ENCODE measurements around the gene TLE4. TPM values are rescaled to one million over a fixed set of nuclear protein-coding genes. Genes with fewer than 3 reads are reported as not detected.
A peak's percentile ranks its signal among the peaks of the same experiment; 100 is the strongest.

The TLE4 gene
- total and polyA plus RNA-seq, 5 experiments from 2014 or later = 25.3 to 110 (median 37.8) TPM

DNA sequence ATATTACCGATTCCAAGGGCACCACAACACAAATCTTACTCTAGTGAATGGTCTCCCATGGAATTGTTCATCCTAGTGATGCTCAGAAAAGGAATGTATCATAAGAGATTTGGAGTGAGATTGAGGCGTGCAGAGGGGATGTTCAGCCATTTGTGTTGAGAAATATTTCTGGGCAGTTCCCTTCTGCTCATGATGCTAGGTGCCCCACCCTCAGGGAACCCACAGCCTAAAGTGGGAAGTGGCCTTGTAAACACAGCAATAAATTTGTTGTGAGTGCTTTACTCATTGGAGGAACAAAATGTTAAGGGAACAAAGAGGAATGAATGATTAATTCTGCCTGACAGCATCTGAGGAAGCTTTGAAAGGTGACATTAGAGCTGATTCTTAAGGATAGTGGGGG, 129.9 kb downstream of the TLE4 start:
- Mint-ChIP-seq H3K27me3 (no peaks in the 10 kb centered on the region), H3K36me3 (peaks cover 7 to 34% (median 21%) of the 10 kb centered on the region in 3 donors), H3K9me3 (no peaks in the 10 kb centered on the region), H3K4me3 (no peak overlapping the region), H3K27ac (peak overlapping the region in 1 of 10 donors; percentile 66), H3K4me1 (peaks cover 22 to 51% (median 33%) of the 10 kb centered on the region in 4 donors)
- DNase-seq (no peak), ATAC-seq (no peak)
- POLR2A ChIA-PET = no interaction called here

DNA sequence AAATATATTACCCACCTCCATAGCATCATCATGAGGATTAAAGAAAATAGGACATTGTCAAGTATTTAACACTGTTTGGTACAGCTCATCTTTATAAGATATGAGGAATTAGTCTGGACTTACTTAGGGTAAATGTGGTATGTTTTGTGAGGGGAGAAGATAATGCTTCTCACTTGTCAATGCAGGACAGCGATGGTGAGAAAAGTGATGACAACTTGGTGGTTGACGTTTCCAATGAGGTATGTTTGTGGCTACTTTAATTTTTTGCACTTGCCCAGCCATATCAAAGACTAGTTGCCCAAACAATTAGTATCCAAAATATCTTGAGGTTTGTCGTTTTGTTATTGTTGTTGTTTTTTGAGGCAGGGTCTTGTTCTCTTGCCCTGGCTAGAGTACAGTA, 133.9 kb downstream of the TLE4 start:
- POLR2A ChIA-PET = no interaction called here
- no peak for DNase-seq
- H3K4me1 Mint-ChIP-seq = peaks cover 6 to 20% (median 15%) of the 10 kb centered on the region in 4 donors
- H3K27ac Mint-ChIP-seq = no peak overlapping the region
- no peaks in the 10 kb centered on the region for H3K9me3 Mint-ChIP-seq
- ATAC-seq = no peak
- no peak overlapping the region for H3K4me3 Mint-ChIP-seq
- no peaks in the 10 kb centered on the region for H3K27me3 Mint-ChIP-seq
- peaks cover 17 to 73% (median 52%) of the 10 kb centered on the region in 3 donors for H3K36me3 Mint-ChIP-seq

DNA sequence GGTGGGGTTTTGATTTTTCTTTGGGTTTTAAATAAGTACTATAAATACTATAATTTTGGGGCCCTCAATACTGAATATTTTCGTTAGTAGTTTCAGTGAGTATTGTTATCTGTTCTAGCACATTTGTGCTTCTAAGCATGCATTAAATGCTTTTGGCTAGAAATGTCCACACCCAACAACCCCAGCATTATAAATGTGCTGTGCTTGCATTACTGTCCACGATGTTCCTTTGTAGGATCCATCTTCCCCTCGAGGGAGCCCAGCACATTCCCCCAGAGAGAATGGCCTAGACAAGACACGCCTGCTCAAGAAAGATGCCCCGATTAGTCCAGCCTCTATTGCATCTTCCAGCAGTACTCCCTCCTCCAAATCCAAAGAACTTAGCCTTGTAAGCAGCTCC, 134.7 kb downstream of the TLE4 start:
- H3K36me3 Mint-ChIP-seq = peaks cover 21 to 81% (median 57%) of the 10 kb centered on the region in 3 donors
- ATAC-seq (no peak), DNase-seq (no peak)
- POLR2A ChIA-PET = no interaction called here
- H3K9me3 Mint-ChIP-seq = no peaks in the 10 kb centered on the region
- peaks cover 9 to 19% (median 17%) of the 10 kb centered on the region in 4 donors for H3K4me1 Mint-ChIP-seq
- no peaks in the 10 kb centered on the region for H3K27me3 Mint-ChIP-seq
- no peak overlapping the region for H3K4me3 Mint-ChIP-seq
- H3K27ac Mint-ChIP-seq = peak overlapping the region in 2 of 10 donors; percentile 9 to 23

DNA sequence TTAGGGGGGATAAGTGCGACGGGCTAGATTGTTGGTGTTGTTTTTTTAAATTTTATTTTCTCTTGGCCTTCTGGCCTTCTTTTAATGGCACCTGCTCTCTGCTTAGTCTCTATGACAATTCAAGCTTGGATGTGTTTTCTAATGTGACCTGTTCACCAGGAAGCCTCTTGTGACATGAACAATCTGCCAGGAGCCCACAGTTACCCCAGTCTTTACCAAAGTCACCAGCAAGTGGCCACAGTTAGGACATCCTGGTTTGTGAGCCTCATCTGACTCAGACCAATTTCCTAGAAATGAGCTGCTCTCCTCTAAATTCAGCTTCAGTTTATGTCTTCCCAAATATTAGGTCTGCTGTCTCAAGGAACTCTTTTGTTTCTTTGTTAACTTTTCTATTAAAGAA, 135.8 kb downstream of the TLE4 start:
- ATAC-seq (no peak), DNase-seq (no peak)
- H3K4me1 Mint-ChIP-seq = peaks cover 9 to 16% (median 13%) of the 10 kb centered on the region in 4 donors
- POLR2A ChIA-PET = interaction anchor here (0.9 kb wide), 1 partner anchor 13 kb away, joined by 3 read pairs; no protein-coding TSS in a partner anchor
- no peaks in the 10 kb centered on the region for H3K27me3 Mint-ChIP-seq
- H3K36me3 Mint-ChIP-seq = peaks cover 21 to 89% (median 57%) of the 10 kb centered on the region in 3 donors
- no peaks in the 10 kb centered on the region for H3K9me3 Mint-ChIP-seq
- no peak overlapping the region for H3K4me3 Mint-ChIP-seq
- peak overlapping the region in 2 of 10 donors; percentile 2 to 33 for H3K27ac Mint-ChIP-seq

DNA sequence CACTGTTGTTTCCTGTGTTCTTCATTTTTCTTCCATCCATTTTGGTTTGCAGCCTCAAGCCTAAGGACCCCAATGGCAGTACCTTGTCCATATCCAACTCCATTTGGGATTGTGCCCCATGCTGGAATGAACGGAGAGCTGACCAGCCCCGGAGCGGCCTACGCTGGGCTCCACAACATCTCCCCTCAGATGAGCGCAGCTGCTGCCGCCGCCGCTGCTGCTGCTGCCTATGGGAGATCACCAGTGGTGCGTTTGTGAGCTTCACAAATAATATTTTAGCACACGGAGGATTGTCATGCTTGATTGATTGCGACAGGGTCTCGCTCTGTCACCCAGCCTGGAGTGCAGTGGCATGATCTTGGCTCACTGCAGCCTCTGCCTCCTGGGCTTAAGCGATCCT, 136.8 kb downstream of the TLE4 start:
- H3K4me1 Mint-ChIP-seq = peaks cover 9 to 13% (median 12%) of the 10 kb centered on the region in 4 donors
- no peaks in the 10 kb centered on the region for H3K27me3 Mint-ChIP-seq
- H3K36me3 Mint-ChIP-seq = peaks cover 21 to 91% (median 65%) of the 10 kb centered on the region in 3 donors
- no peak for ATAC-seq
- POLR2A ChIA-PET = no interaction called here
- no peak overlapping the region for H3K4me3 Mint-ChIP-seq
- DNase-seq = no peak
- H3K9me3 Mint-ChIP-seq = no peaks in the 10 kb centered on the region
- no peak overlapping the region for H3K27ac Mint-ChIP-seq

DNA sequence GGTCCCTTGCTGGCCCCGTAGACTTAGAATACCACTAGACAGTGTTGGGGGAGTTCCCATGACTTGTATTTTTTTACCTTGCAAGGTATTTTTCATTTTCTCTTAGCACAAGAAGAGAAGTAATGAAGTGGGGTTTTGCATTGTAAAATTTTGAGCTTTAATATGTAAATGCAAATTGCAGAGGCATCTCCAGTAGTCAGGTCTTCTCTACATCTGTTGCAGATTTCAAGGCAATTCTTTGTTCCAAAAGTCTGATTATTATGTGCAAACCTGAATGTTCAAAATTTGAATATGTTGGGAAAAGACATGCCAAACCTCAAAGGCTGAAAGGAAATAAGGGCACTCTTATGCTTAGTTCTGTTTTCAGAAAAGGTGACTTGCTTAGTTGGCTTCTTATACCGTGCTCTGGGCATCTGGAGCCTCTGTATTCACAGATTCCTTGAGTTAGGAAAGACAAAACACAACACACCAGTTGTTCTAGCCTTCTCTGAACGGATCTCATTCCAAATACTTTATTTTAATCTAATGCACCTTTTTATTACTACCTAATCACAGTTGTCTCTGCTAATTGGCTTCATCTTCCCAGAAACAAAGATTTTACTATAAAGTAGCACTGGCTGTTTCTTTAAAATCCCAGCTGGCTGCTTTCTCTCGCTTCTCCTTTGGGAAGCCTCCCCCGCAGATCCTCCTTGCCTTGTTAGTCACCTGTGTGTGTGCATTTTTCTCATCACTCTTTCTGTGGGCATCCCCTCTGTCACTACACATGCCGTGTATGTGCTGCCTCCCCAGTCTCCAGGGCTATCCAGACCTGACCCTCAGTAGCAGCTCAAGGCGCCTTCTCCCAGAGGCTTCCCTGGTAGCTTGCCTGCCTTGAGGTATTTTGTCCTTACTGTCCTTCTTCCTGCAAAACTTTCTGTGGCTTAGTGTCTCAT, 138.2 kb downstream of the TLE4 start:
- H3K27ac Mint-ChIP-seq = peak overlapping the region in 4 of 10 donors; percentile 0 to 5 (median 1)

DNA sequence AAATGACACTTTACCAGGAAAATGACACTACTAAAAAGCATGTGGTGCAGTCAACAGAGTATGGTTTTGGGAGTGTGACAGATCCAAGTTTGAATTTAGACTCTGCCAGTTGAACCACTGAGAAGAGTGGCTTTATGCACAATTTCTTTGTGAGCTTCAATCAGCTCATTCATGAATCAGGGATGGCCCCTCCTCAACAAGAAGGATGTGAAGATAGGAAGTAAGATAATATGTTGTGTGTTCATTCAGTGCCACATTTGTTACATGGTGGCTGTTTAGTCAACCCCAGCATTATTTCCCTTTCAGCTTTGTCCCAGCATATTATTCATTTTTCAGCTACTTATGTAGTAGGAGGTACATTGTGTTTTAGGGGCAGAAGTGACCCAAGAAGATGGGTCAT, 140.1 kb downstream of the TLE4 start:
- no peak for ATAC-seq
- peak overlapping the region in 2 of 10 donors; percentile 11 to 63 for H3K27ac Mint-ChIP-seq
- POLR2A ChIA-PET = no interaction called here
- DNase-seq = no peak
- H3K4me1 Mint-ChIP-seq = peaks cover 4 to 12% (median 10%) of the 10 kb centered on the region in 4 donors
- H3K9me3 Mint-ChIP-seq = no peaks in the 10 kb centered on the region
- peaks cover 16 to 72% (median 48%) of the 10 kb centered on the region in 3 donors for H3K36me3 Mint-ChIP-seq
- no peaks in the 10 kb centered on the region for H3K27me3 Mint-ChIP-seq
- H3K4me3 Mint-ChIP-seq = no peak overlapping the region

More for the DNA sequence above, 138.2 kb downstream of the TLE4 start:
- H3K36me3 Mint-ChIP-seq = peaks cover 24 to 91% (median 60%) of the 10 kb centered on the region in 3 donors
- ATAC-seq (no peak), DNase-seq (no peak)
- H3K27me3 Mint-ChIP-seq = no peaks in the 10 kb centered on the region
- H3K4me1 Mint-ChIP-seq = peaks cover 9 to 12% (median 11%) of the 10 kb centered on the region in 4 donors
- POLR2A ChIA-PET = no interaction called here
- no peak overlapping the region for H3K4me3 Mint-ChIP-seq
- H3K9me3 Mint-ChIP-seq = no peaks in the 10 kb centered on the region

DNA sequence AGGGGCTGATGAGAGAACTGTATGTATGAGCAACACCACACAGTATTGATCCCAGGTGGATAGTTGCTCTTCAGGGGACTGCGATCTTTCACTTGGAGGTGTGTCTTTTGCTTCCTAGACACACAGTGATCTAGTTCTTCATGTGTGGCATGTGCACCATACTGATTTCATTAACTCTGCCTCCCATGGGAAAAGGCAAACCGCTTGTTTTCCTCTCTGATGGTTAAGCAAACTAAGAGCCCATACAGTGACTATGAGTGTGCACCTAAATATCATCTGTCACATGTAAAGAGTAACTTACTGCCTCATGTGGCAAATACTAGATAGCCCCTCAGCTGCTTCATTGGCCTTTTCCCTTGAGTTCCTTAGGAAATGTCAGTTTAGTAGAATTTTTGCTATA, 147.3 kb downstream of the TLE4 start:
- ATAC-seq (no peak), DNase-seq (no peak)
- Mint-ChIP-seq H3K4me3 (no peak overlapping the region), H3K36me3 (peaks cover 9 to 43% (median 13%) of the 10 kb centered on the region in 3 donors), H3K9me3 (no peaks in the 10 kb centered on the region), H3K4me1 (peaks cover 0 to 3% (median 0%) of the 10 kb centered on the region in 4 donors), H3K27ac (peak overlapping the region in 1 of 10 donors; percentile 15), H3K27me3 (no peaks in the 10 kb centered on the region)
- POLR2A ChIA-PET = no interaction called here

DNA sequence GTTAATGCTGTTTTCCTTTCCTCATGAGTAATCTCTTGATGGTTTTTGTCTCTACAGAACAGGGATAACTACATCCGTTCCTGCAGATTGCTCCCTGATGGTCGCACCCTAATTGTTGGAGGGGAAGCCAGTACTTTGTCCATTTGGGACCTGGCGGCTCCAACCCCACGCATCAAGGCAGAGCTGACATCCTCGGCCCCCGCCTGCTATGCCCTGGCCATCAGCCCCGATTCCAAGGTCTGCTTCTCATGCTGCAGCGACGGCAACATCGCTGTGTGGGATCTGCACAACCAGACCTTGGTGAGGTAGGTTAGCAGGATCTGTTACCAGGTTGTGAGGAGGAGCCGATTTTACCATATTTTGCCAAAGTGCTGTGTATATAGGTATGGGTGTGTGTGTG, 148.2 kb downstream of the TLE4 start:
- ATAC-seq (no peak), DNase-seq (no peak)
- peak overlapping the region in 1 of 10 donors; percentile 32 for H3K27ac Mint-ChIP-seq
- H3K4me3 Mint-ChIP-seq = no peak overlapping the region
- peaks cover 0 to 1% (median 0%) of the 10 kb centered on the region in 4 donors for H3K4me1 Mint-ChIP-seq
- H3K9me3 Mint-ChIP-seq = no peaks in the 10 kb centered on the region
- no peaks in the 10 kb centered on the region for H3K27me3 Mint-ChIP-seq
- POLR2A ChIA-PET = no interaction called here
- peaks cover 3 to 45% (median 9%) of the 10 kb centered on the region in 3 donors for H3K36me3 Mint-ChIP-seq

DNA sequence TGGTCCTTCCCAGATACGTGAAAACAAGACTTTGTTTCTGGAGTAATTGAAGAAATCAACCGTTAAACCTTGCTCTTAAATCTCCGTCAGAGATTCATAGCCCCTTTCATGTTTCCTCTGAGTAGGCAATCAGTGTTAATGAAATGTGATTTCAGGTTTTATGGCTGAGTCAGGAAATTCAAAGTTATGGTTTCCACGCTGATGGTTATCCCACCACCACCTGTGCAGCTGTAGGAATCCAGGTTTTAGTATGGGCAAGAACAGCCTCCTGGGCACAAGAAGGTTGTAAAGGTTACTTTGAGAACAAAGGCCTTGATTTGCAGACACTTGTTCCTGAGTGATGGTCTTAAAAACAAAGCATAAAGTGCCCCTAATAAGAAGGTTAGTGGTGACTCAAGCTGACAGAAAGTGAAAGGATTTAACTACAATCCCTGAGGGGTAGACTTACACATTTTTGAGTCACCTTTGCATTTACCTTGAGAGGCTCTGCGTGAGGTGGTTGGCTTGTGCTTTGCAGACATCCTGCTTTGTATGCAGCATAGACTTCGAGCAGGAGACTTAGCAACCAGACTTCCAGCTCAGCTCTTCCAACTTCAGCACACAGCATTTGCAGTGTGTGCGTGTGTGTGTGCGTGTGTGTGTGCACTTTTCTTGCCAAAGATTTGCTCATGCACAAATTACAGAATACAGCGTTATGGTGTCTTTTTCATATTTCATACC, 159.6 kb downstream of the TLE4 start:
- H3K9me3 Mint-ChIP-seq = peaks cover 0 to 21% (median 2%) of the 10 kb centered on the region in 9 donors
- ATAC-seq (peak in 1 of 2 donors; percentile 27), DNase-seq (peak in 1 of 10 donors; percentile 6)
- POLR2A ChIA-PET = interaction anchor here (1.0 kb wide), 1 partner anchor 153 kb away, joined by 3 read pairs; no protein-coding TSS in a partner anchor
- H3K4me1 Mint-ChIP-seq = peaks cover 0 to 6% (median 4%) of the 10 kb centered on the region in 4 donors
- peak overlapping the region in 3 of 10 donors; percentile 20 to 81 (median 40) for H3K27ac Mint-ChIP-seq
- no peak overlapping the region for H3K4me3 Mint-ChIP-seq
- no peaks in the 10 kb centered on the region for H3K27me3 Mint-ChIP-seq
- H3K36me3 Mint-ChIP-seq = peaks cover 10 to 13% (median 10%) of the 10 kb centered on the region in 3 donors

DNA sequence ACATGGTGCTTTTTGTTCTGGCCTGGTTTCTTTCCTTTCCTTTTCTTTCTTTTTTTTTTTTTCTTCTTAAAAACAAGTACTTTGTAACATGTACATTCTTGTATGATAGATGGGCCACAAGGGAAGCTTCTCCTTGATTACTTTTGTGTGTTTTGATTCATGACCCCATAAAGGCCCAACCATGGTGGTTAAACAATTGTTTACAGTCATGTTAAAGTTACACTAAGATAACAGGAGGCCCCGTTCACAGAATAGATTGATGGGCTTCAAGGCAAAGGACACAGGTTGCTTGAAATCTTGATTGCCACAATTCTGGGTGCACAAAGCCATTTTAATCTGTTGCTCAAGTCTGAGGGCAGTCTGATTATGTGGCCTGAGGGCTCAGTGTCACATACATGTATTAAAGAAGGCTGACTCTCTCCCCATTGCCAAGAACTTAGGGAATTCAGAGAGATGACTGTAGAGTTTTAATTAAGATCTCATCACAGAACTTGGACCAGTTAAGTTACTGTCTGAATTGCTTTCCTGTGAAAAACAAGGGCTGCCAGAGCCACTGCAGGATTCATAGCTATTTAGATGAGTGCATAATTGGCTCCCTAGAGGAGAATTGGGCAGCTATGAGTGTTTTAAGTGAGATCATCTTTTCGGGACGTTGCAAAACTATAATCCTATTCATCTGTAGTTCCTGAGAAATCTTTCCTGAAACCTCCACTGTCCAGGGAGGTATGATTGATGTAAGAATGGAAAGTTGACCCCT, 163.4 kb downstream of the TLE4 start:
- Mint-ChIP-seq H3K27me3 (no peaks in the 10 kb centered on the region), H3K9me3 (peaks cover 0 to 23% (median 2%) of the 10 kb centered on the region in 9 donors), H3K36me3 (peaks cover 0 to 13% (median 0%) of the 10 kb centered on the region in 3 donors), H3K27ac (no peak overlapping the region), H3K4me3 (no peak overlapping the region), H3K4me1 (peaks cover 0 to 6% (median 3%) of the 10 kb centered on the region in 4 donors)
- no peak for ATAC-seq
- POLR2A ChIA-PET = interaction anchor here (1.1 kb wide), 1 partner anchor 163 kb away, joined by 3 read pairs; the partner anchor contains the start of gene TLE4
- no peak for DNase-seq

DNA sequence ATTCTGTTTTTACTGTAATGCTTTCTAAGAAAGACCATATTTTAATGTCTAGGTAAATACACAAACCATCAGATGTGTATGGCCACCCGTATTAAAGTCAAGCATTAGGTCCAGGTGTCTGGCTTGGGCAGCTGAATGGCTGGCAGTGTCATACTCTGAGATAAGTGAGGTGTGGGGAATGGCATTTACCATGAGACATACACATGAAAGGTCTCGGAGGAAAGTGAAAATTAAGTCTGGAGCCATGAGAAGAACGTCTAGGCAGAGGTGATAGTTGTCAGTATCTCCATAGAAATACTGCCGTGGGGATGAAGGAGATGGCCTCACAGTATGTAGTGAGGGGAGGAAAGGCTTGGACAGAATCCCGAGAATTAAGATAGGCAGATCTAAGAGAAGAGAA, 164.3 kb downstream of the TLE4 start:
- POLR2A ChIA-PET = no interaction called here
- H3K9me3 Mint-ChIP-seq = peaks cover 0 to 23% (median 2%) of the 10 kb centered on the region in 9 donors
- no peak for DNase-seq
- H3K36me3 Mint-ChIP-seq = peaks cover 0 to 13% (median 0%) of the 10 kb centered on the region in 3 donors
- H3K27me3 Mint-ChIP-seq = no peaks in the 10 kb centered on the region
- peaks cover 0 to 6% (median 3%) of the 10 kb centered on the region in 4 donors for H3K4me1 Mint-ChIP-seq
- H3K27ac Mint-ChIP-seq = no peak overlapping the region
- H3K4me3 Mint-ChIP-seq = no peak overlapping the region
- no peak for ATAC-seq

All from naive thymus-derived CD8-positive, alpha-beta T cell (primary cell).